HCT116 (cell line): ENCODE measurements around the gene TRAK1. TPM values are rescaled to one million over a fixed set of nuclear protein-coding genes. Genes with fewer than 3 reads are reported as not detected.

Source experiments
- ATAC-seq: fragments of 200-7000 bp; cut with Tn5 transposase; 2 replicates; pipeline ENCODE4 v1.9.1; 2020; ENCODE audit warnings: mild to moderate bottlenecking, moderate library complexity
- BruUV-seq: library from RNA; stranded (reverse); fragments of 400-500 nt; replicated peaks from 2 replicates; lab custom pipeline; 2021; lab: Mats Ljungman, UMichigan
- CTCF ChIA-PET: fragments of 300-600 bp; sonication (Branson Sonifier 250); formaldehyde crosslinking; loops from one replicate; lab custom pipeline; 2021; ENCODE audit warnings: antibody characterized with exemption; lab: Charles Lee
- POLR2A ChIA-PET: fragments of 300-600, 350-600 bp; sonication (Branson Sonifier 250); formaldehyde crosslinking; loops from one replicate; lab custom pipeline; 2021; ENCODE audit warnings: antibody characterized with exemption; lab: Charles Lee
- RAD21 ChIA-PET, 2 experiments: fragments of 300-600 bp; sonication (Branson Sonifier 250); formaldehyde crosslinking; loops; one replicate each; lab custom pipeline; 2023; ENCODE audit warnings: low total read pairs in 2 of 2; ENCODE audit not compliant: uncharacterized antibody in 2 of 2, unreplicated experiment in 2 of 2, low non-redundant PET in 1 of 2; lab: Charles Lee
- DNase-seq: peaks from one replicate; pipeline ENCODE4 v3.0.0-alpha.2; 2010; ENCODE audit warnings: low read depth, low spot score
- H2AFZ ChIP-seq: fragments of 200-600 bp; shearing (Covaris generic), sonication (generic); 2 replicates; pipeline ENCODE4 v1.6.1; 2017; ENCODE audit warnings: low read depth, mixed run types, mixed read lengths, antibody characterized with exemption, low read length; ENCODE audit not compliant: poor library complexity, severe bottlenecking
- H3K27ac ChIP-seq: 2 replicates; pipeline ENCODE4 v1.5.1; 2012; ENCODE audit warnings: low read depth, low read length
- H3K27me3 ChIP-seq: fragments of 200-600 bp; sonication (generic); 2 replicates; pipeline ENCODE4 v1.6.1; 2016; ENCODE audit warnings: mixed run types, low read length, mixed read lengths; ENCODE audit not compliant: insufficient read depth
- H3K36me3 ChIP-seq, 2 experiments: fragments of 200-500 bp in 1 of 2; fragments of 200-600 bp in 1 of 2; sonication (Bioruptor generic) in 1 of 2; sonication (generic) in 1 of 2; 2 replicates each; pipeline versions ENCODE4 v1.5.1 to v1.6.1; 2014 to 2016; ENCODE audit warnings: low read length in 2 of 2, inconsistent platforms in 1 of 2, mixed read lengths in 1 of 2, mixed run types in 1 of 2; ENCODE audit not compliant: insufficient read depth in 2 of 2, control insufficient read depth in 1 of 2
- H3K4me1 ChIP-seq, 2 experiments: fragments of 200-600 bp in 1 of 2; sonication (generic) in 1 of 2; 2 replicates each; pipeline versions ENCODE4 v1.5.1 to v1.6.1; 2012 to 2017; ENCODE audit warnings: low read length in 2 of 2, inconsistent platforms in 1 of 2, mild to moderate bottlenecking in 1 of 2, mixed read lengths in 1 of 2, mixed run types in 1 of 2, moderate library complexity in 1 of 2; ENCODE audit not compliant: insufficient read depth in 2 of 2, control insufficient read depth in 1 of 2
- H3K4me2 ChIP-seq: fragments of 200-600 bp; sonication (generic); 2 replicates; pipeline ENCODE4 v1.6.1; 2017; ENCODE audit warnings: mixed run types, low read length, mixed read lengths
- H3K4me3 ChIP-seq, 2 experiments: fragments of 200-600 bp in 1 of 2; sonication (generic) in 1 of 2; replicated peaks in 1 of 2; 2 replicates each; pipeline ENCODE4 v1.5.1; 2011 to 2016; ENCODE audit warnings: low read length in 2 of 2, control low read depth in 1 of 2, low read depth in 1 of 2, mild to moderate bottlenecking in 1 of 2, mixed read lengths in 1 of 2, mixed run types in 1 of 2
- H3K79me2 ChIP-seq: fragments of 200-600 bp; sonication (generic); 2 replicates; pipeline ENCODE4 v1.6.1; 2017; ENCODE audit warnings: mild to moderate bottlenecking, mixed run types, low read length, moderate library complexity, mixed read lengths; ENCODE audit not compliant: insufficient read depth
- H3K9ac ChIP-seq: fragments of 200-600 bp; sonication (generic); 2 replicates; pipeline ENCODE4 v1.6.1; 2016; ENCODE audit warnings: low read length, mixed read lengths
- H3K9me2 ChIP-seq: fragments of 200-600 bp; sonication (generic), shearing (Covaris generic); 2 replicates; pipeline ENCODE4 v1.6.1; 2017; ENCODE audit warnings: mixed run types, mild to moderate bottlenecking, moderate library complexity; ENCODE audit not compliant: insufficient read depth
- H3K9me3 ChIP-seq, 2 experiments: fragments of 200-500 bp in 1 of 2; fragments of 200-600 bp in 1 of 2; sonication (Bioruptor generic) in 1 of 2; sonication (generic) in 1 of 2; 2 replicates each; pipeline ENCODE4 v1.6.1; 2014 to 2017; ENCODE audit warnings: low read length in 2 of 2, mixed read lengths in 2 of 2, inconsistent platforms in 1 of 2, low read depth in 1 of 2, mild to moderate bottlenecking in 1 of 2, mixed run types in 1 of 2, moderate library complexity in 1 of 2; ENCODE audit not compliant: control insufficient read depth in 1 of 2, insufficient read depth in 1 of 2
- H4K20me1 ChIP-seq: fragments of 200-600 bp; sonication (generic), shearing (Covaris generic); 2 replicates; pipeline ENCODE4 v1.6.1; 2017; ENCODE audit warnings: mixed run types, mild to moderate bottlenecking, moderate library complexity; ENCODE audit not compliant: insufficient read depth
- CBX3 ChIP-seq: IDR thresholded peaks from 2 replicates; pipeline ENCODE4 v1.6.1; 2012; ENCODE audit warnings: low read depth
- CEBPB ChIP-seq: IDR thresholded peaks from 2 replicates; pipeline ENCODE4 v1.6.1; 2012; ENCODE audit warnings: low read depth
- JUND ChIP-seq: IDR thresholded peaks from 2 replicates; pipeline ENCODE4 v1.6.1; 2012
- MAX ChIP-seq: IDR thresholded peaks from 2 replicates; pipeline ENCODE4 v1.6.1; 2012
- POLR2A ChIP-seq: IDR thresholded peaks from 2 replicates; pipeline ENCODE4 v1.7.0; 2011; ENCODE audit warnings: borderline replicate concordance; ENCODE audit not compliant: insufficient read depth, insufficient read length; ENCODE audit errors: extremely low read depth
- RAD21 ChIP-seq: IDR thresholded peaks from 2 replicates; pipeline ENCODE4 v1.6.1; 2012; ENCODE audit warnings: low read depth, mild to moderate bottlenecking
- SIN3A ChIP-seq: IDR thresholded peaks from 2 replicates; pipeline ENCODE4 v1.6.1; 2012; ENCODE audit warnings: low read depth
- YY1 ChIP-seq: IDR thresholded peaks from 2 replicates; pipeline ENCODE4 v1.6.1; 2011; ENCODE audit warnings: low read length, low read depth, moderate library complexity, mild to moderate bottlenecking; ENCODE audit not compliant: insufficient replicate concordance; ENCODE audit errors: extremely low read depth
- ZFX ChIP-seq: fragments of 450-650 bp; IDR thresholded peaks from 2 replicates; pipeline ENCODE4 v1.6.1; 2017
- intact Hi-C: fragments of 100-400 bp; cut with micrococcal nuclease; formaldehyde crosslinking; loops from 2 replicates; pipeline ENCODE4 v1.10.0; 2022
- total RNA-seq: library from RNA; stranded (reverse); gene quantifications from one replicate; pipeline ENCODE4 v1.2.1, GENCODE V29; 2021; ENCODE audit not compliant: unreplicated experiment
- TF ChIP-seq, protein P1 (sequence below): IDR thresholded peaks from 2 replicates; pipeline ENCODE4 v1.6.1; 2011; ENCODE audit warnings: mild to moderate bottlenecking, low read length, moderate library complexity; ENCODE audit not compliant: insufficient replicate concordance; ENCODE audit errors: extremely low read depth
- TF ChIP-seq, protein P2 (sequence below), 3 experiments: fragments of 200-600 bp in 1 of 3; sonication (generic) in 1 of 3; IDR thresholded peaks in 2 of 3; conservative IDR thresholded peaks in 1 of 3; 2 replicates each; pipeline ENCODE4 v1.5.1; 2012 to 2017; ENCODE audit warnings: low read depth in 2 of 3, low read length in 2 of 3, antibody characterized with exemption in 1 of 3, borderline replicate concordance in 1 of 3, control low read depth in 1 of 3, mild to moderate bottlenecking in 1 of 3, mixed read lengths in 1 of 3, mixed run types in 1 of 3, moderate library complexity in 1 of 3; ENCODE audit not compliant: insufficient read depth in 1 of 3

TRAK1 gene
- total RNA-seq, 1 experiment from 2014 or later: 25.9 TPM

DNA sequence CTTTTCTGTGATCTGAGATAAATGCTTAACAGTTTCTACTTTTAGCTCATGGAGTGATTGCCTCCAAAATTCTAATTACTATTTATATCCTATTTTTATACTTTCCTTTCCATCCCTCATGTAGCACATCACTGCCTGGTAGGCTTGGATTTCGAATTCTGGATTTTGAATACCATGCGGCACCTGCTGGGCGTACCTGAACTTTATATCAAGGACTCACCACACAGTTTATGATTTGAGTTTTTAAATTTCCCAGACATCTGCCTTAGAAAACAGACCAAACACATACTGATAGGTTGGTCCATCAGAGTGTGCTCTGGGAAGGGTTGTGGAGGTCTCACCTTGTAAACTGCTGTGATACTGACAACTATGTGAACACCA, 6.4 kb downstream of the TRAK1 start:
- no peak for DNase-seq
- no peaks in the 10 kb centered on the region for H3K27me3 ChIP-seq
- no peaks in the 10 kb centered on the region for H4K20me1 ChIP-seq
- intact Hi-C loops: loop anchor here (10.0 kb wide), 1 partner anchor 383 kb away; no protein-coding TSS in a partner anchor
- TF ChIP-seq MAX: no peak
- TF ChIP-seq CBX3: no peak
- TF ChIP-seq ZFX: no peak
- no peak for TF ChIP-seq YY1
- no peak for TF ChIP-seq JUND
- no peak for TF ChIP-seq SIN3A
- TF ChIP-seq, protein P1, sequence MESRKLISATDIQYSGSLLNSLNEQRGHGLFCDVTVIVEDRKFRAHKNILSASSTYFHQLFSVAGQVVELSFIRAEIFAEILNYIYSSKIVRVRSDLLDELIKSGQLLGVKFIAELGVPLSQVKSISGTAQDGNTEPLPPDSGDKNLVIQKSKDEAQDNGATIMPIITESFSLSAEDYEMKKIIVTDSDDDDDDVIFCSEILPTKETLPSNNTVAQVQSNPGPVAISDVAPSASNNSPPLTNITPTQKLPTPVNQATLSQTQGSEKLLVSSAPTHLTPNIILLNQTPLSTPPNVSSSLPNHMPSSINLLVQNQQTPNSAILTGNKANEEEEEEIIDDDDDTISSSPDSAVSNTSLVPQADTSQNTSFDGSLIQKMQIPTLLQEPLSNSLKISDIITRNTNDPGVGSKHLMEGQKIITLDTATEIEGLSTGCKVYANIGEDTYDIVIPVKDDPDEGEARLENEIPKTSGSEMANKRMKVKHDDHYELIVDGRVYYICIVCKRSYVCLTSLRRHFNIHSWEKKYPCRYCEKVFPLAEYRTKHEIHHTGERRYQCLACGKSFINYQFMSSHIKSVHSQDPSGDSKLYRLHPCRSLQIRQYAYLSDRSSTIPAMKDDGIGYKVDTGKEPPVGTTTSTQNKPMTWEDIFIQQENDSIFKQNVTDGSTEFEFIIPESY: no peak
- TF ChIP-seq CEBPB: no peak
- TF ChIP-seq, protein P2, sequence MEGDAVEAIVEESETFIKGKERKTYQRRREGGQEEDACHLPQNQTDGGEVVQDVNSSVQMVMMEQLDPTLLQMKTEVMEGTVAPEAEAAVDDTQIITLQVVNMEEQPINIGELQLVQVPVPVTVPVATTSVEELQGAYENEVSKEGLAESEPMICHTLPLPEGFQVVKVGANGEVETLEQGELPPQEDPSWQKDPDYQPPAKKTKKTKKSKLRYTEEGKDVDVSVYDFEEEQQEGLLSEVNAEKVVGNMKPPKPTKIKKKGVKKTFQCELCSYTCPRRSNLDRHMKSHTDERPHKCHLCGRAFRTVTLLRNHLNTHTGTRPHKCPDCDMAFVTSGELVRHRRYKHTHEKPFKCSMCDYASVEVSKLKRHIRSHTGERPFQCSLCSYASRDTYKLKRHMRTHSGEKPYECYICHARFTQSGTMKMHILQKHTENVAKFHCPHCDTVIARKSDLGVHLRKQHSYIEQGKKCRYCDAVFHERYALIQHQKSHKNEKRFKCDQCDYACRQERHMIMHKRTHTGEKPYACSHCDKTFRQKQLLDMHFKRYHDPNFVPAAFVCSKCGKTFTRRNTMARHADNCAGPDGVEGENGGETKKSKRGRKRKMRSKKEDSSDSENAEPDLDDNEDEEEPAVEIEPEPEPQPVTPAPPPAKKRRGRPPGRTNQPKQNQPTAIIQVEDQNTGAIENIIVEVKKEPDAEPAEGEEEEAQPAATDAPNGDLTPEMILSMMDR (IDR thresholded peaks at IDR 0.05 in 2 of 3, conservative IDR thresholded peaks at IDR 0.05 in 1 of 3; ENCODE audit: borderline replicate concordance in 1 of 3, insufficient read depth in 1 of 3, low read depth in 2 of 3, low read length in 2 of 3): peak in 1 of 3 experiments; percentile 10; a peak in 1 of 6 replicates
- TF ChIP-seq POLR2A: no peak
- TF ChIP-seq RAD21: peak; percentile 31; the same call in 1 of the 2 replicates
- TF ChIP-seq, all 23 proteins: peak for 2
- no peaks in the 10 kb centered on the region for H3K9me2 ChIP-seq
- ChIA-PET RAD21 (no interaction called here), POLR2A (no interaction called here), CTCF (no interaction called here)
- no peak overlapping the region for H3K4me3 ChIP-seq
- H3K9me3 ChIP-seq: no peaks in the 10 kb centered on the region
- no peak overlapping the region for H3K4me2 ChIP-seq
- H3K9ac ChIP-seq: no peak overlapping the region
- no TSS peak for BruUV-seq
- no peak overlapping the region for H3K27ac ChIP-seq
- no peak overlapping the region for H2AFZ ChIP-seq
- H3K4me1 ChIP-seq: peaks cover 10 to 15% of the 10 kb centered on the region in 2 experiments; a peak in 3 of 4 replicates
- H3K79me2 ChIP-seq: peaks cover 3% of the 10 kb centered on the region; the same call in 1 of the 2 replicates
- no peaks in the 10 kb centered on the region for H3K36me3 ChIP-seq
- ATAC-seq: no peak
